HEK293 (cell line): ENCODE results near the gene TM9SF1.

Experiments
- CTCF ChIA-PET: fragments of 350-600 bp; formaldehyde crosslinking; extraction: SDS; loops from one replicate; lab custom pipeline; 2021; ENCODE audit warnings: antibody characterized with exemption; lab: Yijun Ruan, JAX
- POLR2A ChIA-PET: fragments of 300-600 bp; formaldehyde crosslinking; extraction: SDS; loops from one replicate; lab custom pipeline; 2020; ENCODE audit warnings: antibody characterized with exemption, inconsistent platforms; lab: Yijun Ruan, JAX
- H3K27ac ChIP-seq: fragments of 200-500 bp; sonication (Bioruptor generic); 2 replicates; pipeline ENCODE4 v1.5.1; 2014; ENCODE audit warnings: low read depth, low read length, control low read depth, inconsistent platforms; ENCODE audit errors: extremely low read depth
- H3K36me3 ChIP-seq, 2 experiments: fragments of 200-500 bp in 1 of 2; sonication (Bioruptor generic) in 1 of 2; 1 replicate in 1 of 2; 2 replicates in 1 of 2; pipeline ENCODE4 v1.5.1; 2014 to 2017; ENCODE audit warnings: inconsistent platforms in 2 of 2, low read length in 2 of 2; ENCODE audit not compliant: control insufficient read depth in 2 of 2, insufficient read depth in 1 of 2
- H3K4me1 ChIP-seq: fragments of 200-500 bp; sonication (Bioruptor generic); 2 replicates; pipeline ENCODE4 v1.5.1; 2014; ENCODE audit warnings: mild to moderate bottlenecking, low read length, inconsistent platforms; ENCODE audit not compliant: control insufficient read depth, insufficient read depth
- H3K4me3 ChIP-seq: 2 replicates; pipeline ENCODE4 v1.5.1; 2011; ENCODE audit warnings: low read depth, mild to moderate bottlenecking, control low read depth, low read length, moderate library complexity
- H3K9me3 ChIP-seq: fragments of 200-500 bp; sonication (Bioruptor generic); 2 replicates; pipeline ENCODE4 v1.5.1; 2014; ENCODE audit warnings: low read depth, low read length, inconsistent platforms; ENCODE audit not compliant: control insufficient read depth, insufficient read depth
- BCL11A ChIP-seq: fragments of 450-650 bp; formaldehyde crosslinking; IDR thresholded peaks from 2 replicates; pipeline ENCODE4 v1.5.1; 2016; ENCODE audit warnings: low read depth, missing biosample characterization, missing genetic modification characterization
- HOXD13 ChIP-seq: sonication (generic); formaldehyde crosslinking; IDR thresholded peaks from 2 replicates; pipeline ENCODE4 v1.8.0; 2022; ENCODE audit warnings: missing genetic modification reagents, borderline replicate concordance
- KLF10 ChIP-seq: fragments of 450-650 bp; IDR thresholded peaks from 2 replicates; pipeline ENCODE4 v1.5.1; 2018; ENCODE audit warnings: missing biosample characterization, mild to moderate bottlenecking, missing genetic modification characterization
- SP7 ChIP-seq: fragments of 450-650 bp; formaldehyde crosslinking; IDR thresholded peaks from 2 replicates; pipeline ENCODE4 v1.5.1; 2016; ENCODE audit warnings: missing biosample characterization, missing genetic modification characterization
- ZEB2 ChIP-seq: fragments of 450-650 bp; formaldehyde crosslinking; IDR thresholded peaks from 2 replicates; pipeline ENCODE4 v1.5.1; 2016; ENCODE audit warnings: missing biosample characterization, missing genetic modification characterization
- ZFP37 ChIP-seq: fragments of 450-650 bp; formaldehyde crosslinking; IDR thresholded peaks from 2 replicates; pipeline ENCODE4 v1.5.1; 2016; ENCODE audit warnings: missing biosample characterization, missing genetic modification characterization
- ZNF112 ChIP-seq: fragments of 450-650 bp; formaldehyde crosslinking; IDR thresholded peaks from 2 replicates; pipeline ENCODE4 v1.5.0; 2017; ENCODE audit warnings: missing biosample characterization, missing genetic modification characterization
- ZNF133 ChIP-seq: fragments of 450-650 bp; formaldehyde crosslinking; IDR thresholded peaks from 2 replicates; pipeline ENCODE4 v1.5.1; 2016; ENCODE audit warnings: missing biosample characterization, missing genetic modification characterization
- ZNF341 ChIP-seq: fragments of 450-650 bp; formaldehyde crosslinking; IDR thresholded peaks from 2 replicates; pipeline ENCODE4; 2016; ENCODE audit warnings: low read depth, missing biosample characterization, missing genetic modification characterization
- ZNF354C ChIP-seq: fragments of 450-650 bp; formaldehyde crosslinking; IDR thresholded peaks from 2 replicates; pipeline ENCODE4 v1.5.1; 2016; ENCODE audit warnings: missing biosample characterization, missing genetic modification characterization, low read depth, borderline replicate concordance
- ZNF366 ChIP-seq: fragments of 450-650 bp; formaldehyde crosslinking; conservative IDR thresholded peaks from 2 replicates; pipeline ENCODE4 v1.5.1; 2016; ENCODE audit warnings: missing biosample characterization, missing genetic modification characterization
- ZNF426 ChIP-seq: fragments of 450-650 bp; formaldehyde crosslinking; IDR thresholded peaks from 2 replicates; pipeline ENCODE4 v1.5.1; 2017; ENCODE audit warnings: missing biosample characterization, missing genetic modification characterization, mild to moderate bottlenecking, inconsistent platforms, moderate library complexity
- ZNF555 ChIP-seq: fragments of 450-650 bp; formaldehyde crosslinking; conservative IDR thresholded peaks from 2 replicates; pipeline ENCODE4 v1.5.1; 2017; ENCODE audit warnings: missing biosample characterization, mild to moderate bottlenecking, missing genetic modification characterization, inconsistent platforms
- ZNF596 ChIP-seq: fragments of 450-650 bp; IDR thresholded peaks from 2 replicates; pipeline ENCODE4 v1.5.0; 2018; ENCODE audit warnings: missing biosample characterization, mild to moderate bottlenecking, missing genetic modification characterization, moderate library complexity
- ZNF610 ChIP-seq: fragments of 450-650 bp; formaldehyde crosslinking; IDR thresholded peaks from 2 replicates; pipeline ENCODE4 v1.5.1; 2016; ENCODE audit warnings: missing biosample characterization, missing genetic modification characterization, borderline replicate concordance
- ZNF623 ChIP-seq: fragments of 450-650 bp; formaldehyde crosslinking; IDR thresholded peaks from 2 replicates; pipeline ENCODE4 v1.5.1; 2016; ENCODE audit warnings: missing biosample characterization, missing genetic modification characterization
- ZNF629 ChIP-seq: fragments of 450-650 bp; formaldehyde crosslinking; IDR thresholded peaks from 2 replicates; pipeline ENCODE4 v1.5.1; 2017; ENCODE audit warnings: missing biosample characterization, missing genetic modification characterization
- ZNF785 ChIP-seq: fragments of 450-650 bp; formaldehyde crosslinking; IDR thresholded peaks from 2 replicates; pipeline ENCODE4 v1.5.1; 2016; ENCODE audit warnings: missing biosample characterization, missing genetic modification characterization
- ZNF830 ChIP-seq: fragments of 450-650 bp; IDR thresholded peaks from 2 replicates; pipeline ENCODE4 v1.5.0; 2018; ENCODE audit warnings: missing biosample characterization, missing genetic modification characterization, low read depth, mild to moderate bottlenecking, moderate library complexity
- ZNF843 ChIP-seq: fragments of 450-650 bp; formaldehyde crosslinking; IDR thresholded peaks from 2 replicates; pipeline ENCODE4 v1.5.1; 2016; ENCODE audit warnings: missing biosample characterization, missing genetic modification characterization
- TF ChIP-seq, protein P1 (sequence below): fragments of 450-650 bp; formaldehyde crosslinking; IDR thresholded peaks from 2 replicates; pipeline ENCODE4 v1.5.1; 2016; ENCODE audit warnings: missing biosample characterization, missing genetic modification characterization
- TF ChIP-seq, protein P2 (sequence below): sonication (generic); formaldehyde crosslinking; IDR thresholded peaks from 2 replicates; pipeline ENCODE4 v1.8.1; 2022; ENCODE audit warnings: mild to moderate bottlenecking, moderate library complexity, missing genetic modification reagents
- TF ChIP-seq, protein P3 (sequence below): fragments of 450-650 bp; formaldehyde crosslinking; IDR thresholded peaks from 2 replicates; pipeline ENCODE4 v1.5.1; 2016; ENCODE audit warnings: missing biosample characterization, missing genetic modification characterization
- TF ChIP-seq, protein P4 (sequence below): fragments of 450-650 bp; formaldehyde crosslinking; IDR thresholded peaks from 2 replicates; pipeline ENCODE4 v1.5.1; 2016; ENCODE audit warnings: missing biosample characterization, missing genetic modification characterization, borderline replicate concordance
- TF ChIP-seq, protein P5 (sequence below): fragments of 450-650 bp; formaldehyde crosslinking; IDR thresholded peaks from 2 replicates; pipeline ENCODE4 v1.5.1; 2016; ENCODE audit warnings: missing biosample characterization, missing genetic modification characterization
- TF ChIP-seq, protein P6 (sequence below): fragments of 450-650 bp; formaldehyde crosslinking; IDR thresholded peaks from 2 replicates; pipeline ENCODE4 v1.5.1; 2017; ENCODE audit warnings: missing biosample characterization, missing genetic modification characterization

The TM9SF1 gene

DNA sequence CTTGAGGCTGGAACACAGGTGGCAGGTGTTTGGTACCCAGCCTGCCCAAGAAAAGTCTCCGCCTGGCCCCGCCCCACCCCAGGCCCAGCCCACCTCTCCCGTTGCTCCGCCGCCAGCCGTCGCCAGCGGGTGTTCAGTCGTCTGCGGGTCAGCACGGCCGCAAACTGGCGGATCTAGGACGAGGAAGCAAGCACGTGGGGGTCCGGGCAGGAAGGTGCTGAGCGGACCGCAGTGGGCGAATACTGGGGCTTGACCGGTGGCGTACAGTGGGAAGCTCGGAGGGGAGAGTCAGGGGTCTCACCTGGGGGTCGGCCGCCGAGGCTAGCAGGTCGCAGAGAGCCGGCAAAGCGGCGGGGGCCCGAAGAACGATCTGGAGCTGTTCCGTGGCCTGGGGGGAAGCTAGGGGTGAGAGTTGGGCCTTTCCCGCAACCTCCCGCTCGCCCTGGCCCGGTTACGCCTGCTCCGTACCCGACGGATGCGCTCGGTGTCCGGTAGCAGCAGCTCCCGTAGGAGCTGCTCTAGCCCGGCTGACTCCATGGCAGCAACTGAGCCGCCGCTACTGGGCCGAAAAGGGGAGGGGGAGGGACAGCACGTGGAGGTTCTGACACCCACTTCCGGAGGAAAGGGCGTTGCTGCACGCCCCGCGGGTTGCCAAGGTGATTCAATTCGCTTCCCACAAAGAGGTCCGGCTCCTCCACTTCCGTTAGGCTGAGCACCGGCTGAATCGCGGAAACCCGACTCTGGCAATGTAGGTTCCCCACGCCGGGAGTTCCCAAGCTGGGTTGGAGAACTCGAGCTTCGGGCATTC is 6.8 kb downstream of the TM9SF1 start, which contains the start of gene IPO4:
TSS of gene IPO4 (minus strand) at position 566 of the 808 bp plus-strand sequence. CDS start at position 537, 29 bp downstream.
- peak within 1 kb of the TSS; percentile 87 for H3K27ac ChIP-seq
- H3K9me3 ChIP-seq = no peaks in the 10 kb centered on the region
- peaks cover 7% of the 10 kb centered on the region; the same call in 1 of the 2 replicates for H3K4me1 ChIP-seq
- ChIA-PET CTCF (interaction anchor here (0.6 to 3.0 kb wide), 4 partner anchors 27 to 174 kb away, joined by 3 to 12 read pairs (median 3); partner anchors contain the start of gene IRF9), POLR2A (interaction anchor here (0.6 to 2.3 kb wide), 18 partner anchors 7 to 867 kb away, joined by 3 to 19 read pairs (median 6); partner anchors contain the start of genes CHMP4A, DCAF11, EMC9 and IRF9)
- H3K36me3 ChIP-seq = peaks cover 6 to 79% of the 10 kb centered on the region in 2 experiments
- peak within 1 kb of the TSS; percentile 84 for H3K4me3 ChIP-seq
- TF ChIP-seq ZNF133 (tag by site-specific recombination) (no peak), SP7 (tag by site-specific recombination) (peak; percentile 93), ZFP37 (tag by site-specific recombination) (peak; percentile 79; the same call in 1 of the 2 replicates), ZNF426 (tag by site-specific recombination) (no peak), ZNF785 (tag by site-specific recombination) (no peak), ZNF830 (no peak), ZNF843 (tag by site-specific recombination) (peak; percentile 70), ZNF354C (tag by site-specific recombination) (no peak), ZNF610 (tag by site-specific recombination) (peak; percentile 83; the same call in 1 of the 2 replicates), HOXD13 (0 out of 2 replicates have a peak, but pooled peaks have one; percentile 43), ZNF341 (peak; percentile 86), ZNF366 (tag by site-specific recombination) (no peak), KLF10 (tag by site-specific recombination) (peak; percentile 92), ZNF623 (tag by site-specific recombination) (peak; percentile 40; the same call in 1 of the 2 replicates), ZEB2 (tag by site-specific recombination) (peak; percentile 79), BCL11A (tag by site-specific recombination) (no peak), ZNF112 (tag by site-specific recombination) (no peak), ZNF596 (tag by site-specific recombination) (no peak), ZNF629 (tag by site-specific recombination) (peak; percentile 89), ZNF555 (tag by site-specific recombination) (no peak)
- TF ChIP-seq, protein P1, sequence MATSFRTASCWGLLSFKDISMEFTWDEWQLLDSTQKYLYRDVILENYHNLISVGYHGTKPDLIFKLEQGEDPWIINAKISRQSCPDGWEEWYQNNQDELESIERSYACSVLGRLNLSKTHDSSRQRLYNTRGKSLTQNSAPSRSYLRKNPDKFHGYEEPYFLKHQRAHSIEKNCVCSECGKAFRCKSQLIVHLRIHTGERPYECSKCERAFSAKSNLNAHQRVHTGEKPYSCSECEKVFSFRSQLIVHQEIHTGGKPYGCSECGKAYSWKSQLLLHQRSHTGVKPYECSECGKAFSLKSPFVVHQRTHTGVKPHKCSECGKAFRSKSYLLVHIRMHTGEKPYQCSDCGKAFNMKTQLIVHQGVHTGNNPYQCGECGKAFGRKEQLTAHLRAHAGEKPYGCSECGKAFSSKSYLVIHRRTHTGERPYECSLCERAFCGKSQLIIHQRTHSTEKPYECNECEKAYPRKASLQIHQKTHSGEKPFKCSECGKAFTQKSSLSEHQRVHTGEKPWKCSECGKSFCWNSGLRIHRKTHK = no peak
- TF ChIP-seq, protein P2, sequence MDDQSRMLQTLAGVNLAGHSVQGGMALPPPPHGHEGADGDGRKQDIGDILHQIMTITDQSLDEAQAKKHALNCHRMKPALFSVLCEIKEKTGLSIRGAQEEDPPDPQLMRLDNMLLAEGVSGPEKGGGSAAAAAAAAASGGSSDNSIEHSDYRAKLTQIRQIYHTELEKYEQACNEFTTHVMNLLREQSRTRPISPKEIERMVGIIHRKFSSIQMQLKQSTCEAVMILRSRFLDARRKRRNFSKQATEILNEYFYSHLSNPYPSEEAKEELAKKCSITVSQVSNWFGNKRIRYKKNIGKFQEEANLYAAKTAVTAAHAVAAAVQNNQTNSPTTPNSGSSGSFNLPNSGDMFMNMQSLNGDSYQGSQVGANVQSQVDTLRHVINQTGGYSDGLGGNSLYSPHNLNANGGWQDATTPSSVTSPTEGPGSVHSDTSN (CRISPR knock-in tag) = peak; percentile 73; the same call in 1 of the 2 replicates
- TF ChIP-seq, protein P3, sequence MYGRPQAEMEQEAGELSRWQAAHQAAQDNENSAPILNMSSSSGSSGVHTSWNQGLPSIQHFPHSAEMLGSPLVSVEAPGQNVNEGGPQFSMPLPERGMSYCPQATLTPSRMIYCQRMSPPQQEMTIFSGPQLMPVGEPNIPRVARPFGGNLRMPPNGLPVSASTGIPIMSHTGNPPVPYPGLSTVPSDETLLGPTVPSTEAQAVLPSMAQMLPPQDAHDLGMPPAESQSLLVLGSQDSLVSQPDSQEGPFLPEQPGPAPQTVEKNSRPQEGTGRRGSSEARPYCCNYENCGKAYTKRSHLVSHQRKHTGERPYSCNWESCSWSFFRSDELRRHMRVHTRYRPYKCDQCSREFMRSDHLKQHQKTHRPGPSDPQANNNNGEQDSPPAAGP (tag by site-specific recombination) = peak; percentile 99
- TF ChIP-seq, protein P4, sequence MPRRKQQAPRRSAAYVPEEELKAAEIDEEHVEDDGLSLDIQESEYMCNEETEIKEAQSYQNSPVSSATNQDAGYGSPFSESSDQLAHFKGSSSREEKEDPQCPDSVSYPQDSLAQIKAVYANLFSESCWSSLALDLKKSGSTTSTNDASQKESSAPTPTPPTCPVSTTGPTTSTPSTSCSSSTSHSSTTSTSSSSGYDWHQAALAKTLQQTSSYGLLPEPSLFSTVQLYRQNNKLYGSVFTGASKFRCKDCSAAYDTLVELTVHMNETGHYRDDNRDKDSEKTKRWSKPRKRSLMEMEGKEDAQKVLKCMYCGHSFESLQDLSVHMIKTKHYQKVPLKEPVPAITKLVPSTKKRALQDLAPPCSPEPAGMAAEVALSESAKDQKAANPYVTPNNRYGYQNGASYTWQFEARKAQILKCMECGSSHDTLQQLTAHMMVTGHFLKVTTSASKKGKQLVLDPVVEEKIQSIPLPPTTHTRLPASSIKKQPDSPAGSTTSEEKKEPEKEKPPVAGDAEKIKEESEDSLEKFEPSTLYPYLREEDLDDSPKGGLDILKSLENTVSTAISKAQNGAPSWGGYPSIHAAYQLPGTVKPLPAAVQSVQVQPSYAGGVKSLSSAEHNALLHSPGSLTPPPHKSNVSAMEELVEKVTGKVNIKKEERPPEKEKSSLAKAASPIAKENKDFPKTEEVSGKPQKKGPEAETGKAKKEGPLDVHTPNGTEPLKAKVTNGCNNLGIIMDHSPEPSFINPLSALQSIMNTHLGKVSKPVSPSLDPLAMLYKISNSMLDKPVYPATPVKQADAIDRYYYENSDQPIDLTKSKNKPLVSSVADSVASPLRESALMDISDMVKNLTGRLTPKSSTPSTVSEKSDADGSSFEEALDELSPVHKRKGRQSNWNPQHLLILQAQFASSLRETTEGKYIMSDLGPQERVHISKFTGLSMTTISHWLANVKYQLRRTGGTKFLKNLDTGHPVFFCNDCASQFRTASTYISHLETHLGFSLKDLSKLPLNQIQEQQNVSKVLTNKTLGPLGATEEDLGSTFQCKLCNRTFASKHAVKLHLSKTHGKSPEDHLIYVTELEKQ (tag by site-specific recombination) = peak; percentile 84
- TF ChIP-seq, protein P5, sequence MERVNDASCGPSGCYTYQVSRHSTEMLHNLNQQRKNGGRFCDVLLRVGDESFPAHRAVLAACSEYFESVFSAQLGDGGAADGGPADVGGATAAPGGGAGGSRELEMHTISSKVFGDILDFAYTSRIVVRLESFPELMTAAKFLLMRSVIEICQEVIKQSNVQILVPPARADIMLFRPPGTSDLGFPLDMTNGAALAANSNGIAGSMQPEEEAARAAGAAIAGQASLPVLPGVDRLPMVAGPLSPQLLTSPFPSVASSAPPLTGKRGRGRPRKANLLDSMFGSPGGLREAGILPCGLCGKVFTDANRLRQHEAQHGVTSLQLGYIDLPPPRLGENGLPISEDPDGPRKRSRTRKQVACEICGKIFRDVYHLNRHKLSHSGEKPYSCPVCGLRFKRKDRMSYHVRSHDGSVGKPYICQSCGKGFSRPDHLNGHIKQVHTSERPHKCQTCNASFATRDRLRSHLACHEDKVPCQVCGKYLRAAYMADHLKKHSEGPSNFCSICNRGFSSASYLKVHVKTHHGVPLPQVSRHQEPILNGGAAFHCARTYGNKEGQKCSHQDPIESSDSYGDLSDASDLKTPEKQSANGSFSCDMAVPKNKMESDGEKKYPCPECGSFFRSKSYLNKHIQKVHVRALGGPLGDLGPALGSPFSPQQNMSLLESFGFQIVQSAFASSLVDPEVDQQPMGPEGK = peak; percentile 93
- TF ChIP-seq, protein P6, sequence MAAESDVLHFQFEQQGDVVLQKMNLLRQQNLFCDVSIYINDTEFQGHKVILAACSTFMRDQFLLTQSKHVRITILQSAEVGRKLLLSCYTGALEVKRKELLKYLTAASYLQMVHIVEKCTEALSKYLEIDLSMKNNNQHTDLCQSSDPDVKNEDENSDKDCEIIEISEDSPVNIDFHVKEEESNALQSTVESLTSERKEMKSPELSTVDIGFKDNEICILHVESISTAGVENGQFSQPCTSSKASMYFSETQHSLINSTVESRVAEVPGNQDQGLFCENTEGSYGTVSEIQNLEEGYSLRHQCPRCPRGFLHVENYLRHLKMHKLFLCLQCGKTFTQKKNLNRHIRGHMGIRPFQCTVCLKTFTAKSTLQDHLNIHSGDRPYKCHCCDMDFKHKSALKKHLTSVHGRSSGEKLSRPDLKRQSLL (tag by site-specific recombination) = peak; percentile 91
